ENCODE measurements around the gene FRMD5. TPM values are rescaled to one million over a fixed set of nuclear protein-coding genes. Genes with fewer than 3 reads are reported as not detected.
A peak's percentile ranks its signal among the peaks of the same experiment; 100 is the strongest.

The FRMD5 gene
- total and polyA plus RNA-seq, 2 experiments from 2014 or later: 5.9 to 10.1 TPM

- no peak overlapping the region for H3K4me3 Mint-ChIP-seq
- no peak overlapping the region for H2AFZ ChIP-seq
- ATAC-seq: peak; percentile 57; the same call in 2 of the 3 replicates
- H3K4me1 Mint-ChIP-seq: peaks cover 7% of the 10 kb centered on the region; the same call in 2 of the 3 replicates
- peak; percentile 59 for DNase-seq (ENCODE audit: low spot score)
- no peaks in the 10 kb centered on the region for H3K27me3 Mint-ChIP-seq (ENCODE audit: insufficient read depth, low read depth, poor library complexity)
- no peaks in the 10 kb centered on the region for H3K79me2 ChIP-seq (replicated peaks; ENCODE audit: insufficient read depth)
- H3K27ac ChIP-seq (ENCODE audit: low read depth): no peak overlapping the region
- H3K9me2 ChIP-seq (ENCODE audit: insufficient read depth): no peaks in the 10 kb centered on the region
- H4K20me1 ChIP-seq (replicated peaks; ENCODE audit: insufficient read depth): no peaks in the 10 kb centered on the region
- H3K4me2 ChIP-seq: no peak overlapping the region
- peaks cover 6% of the 10 kb centered on the region for H3K4me1 ChIP-seq (ENCODE audit: insufficient read depth)
- no peaks in the 10 kb centered on the region for H3F3A ChIP-seq (replicated peaks; ENCODE audit: low read depth)
- H3K36me3 Mint-ChIP-seq (ENCODE audit: low read depth): no peaks in the 10 kb centered on the region
- H3K36me3 ChIP-seq (ENCODE audit: insufficient read depth): no peaks in the 10 kb centered on the region
- no peaks in the 10 kb centered on the region for H3K27me3 ChIP-seq (ENCODE audit: insufficient read depth)
- no peaks in the 10 kb centered on the region for H3K9me3 Mint-ChIP-seq
- no peak overlapping the region for H3K27ac Mint-ChIP-seq
- TF ChIP-seq POLR2AphosphoS5 (IDR thresholded peaks at IDR 0.05; ENCODE audit: low read depth) (no peak), EZH2 (IDR thresholded peaks at IDR 0.05; ENCODE audit: low read depth, unreplicated experiment) (no peak), CTCF (conservative IDR thresholded peaks at IDR 0.05; ENCODE audit: low read depth in 2 of 2) (peak; percentile 69 to 78)
- H3K4me3 ChIP-seq: no peak overlapping the region
Measured at GRCh38 chr15:43939070-43939469, 256.0 kb downstream of the FRMD5 start.

GRCh38 chr15:43934480-43934879 lies 260.6 kb downstream of the FRMD5 start:
- Histone ChIP-seq H3K4me1 (ENCODE audit: insufficient read depth) (peaks cover 26% of the 10 kb centered on the region), H3K27me3 (ENCODE audit: insufficient read depth) (no peaks in the 10 kb centered on the region), H3F3A (replicated peaks; ENCODE audit: low read depth) (no peaks in the 10 kb centered on the region), H3K79me2 (replicated peaks; ENCODE audit: insufficient read depth) (no peaks in the 10 kb centered on the region), H4K20me1 (replicated peaks; ENCODE audit: insufficient read depth) (no peaks in the 10 kb centered on the region), H3K27ac (ENCODE audit: low read depth) (no peak overlapping the region), H3K36me3 (ENCODE audit: insufficient read depth) (no peaks in the 10 kb centered on the region), H3K4me3 (no peak overlapping the region), H2AFZ (no peak overlapping the region), H3K9me2 (ENCODE audit: insufficient read depth) (no peaks in the 10 kb centered on the region), H3K4me2 (no peak overlapping the region)
- DNase-seq (ENCODE audit: low spot score): no peak
- H3K27me3 Mint-ChIP-seq (ENCODE audit: insufficient read depth, low read depth, poor library complexity): peaks cover 6% of the 10 kb centered on the region
- H3K9me3 Mint-ChIP-seq: no peaks in the 10 kb centered on the region
- no peaks in the 10 kb centered on the region for H3K36me3 Mint-ChIP-seq (ENCODE audit: low read depth)
- ATAC-seq: no peak
- H3K27ac Mint-ChIP-seq: no peak overlapping the region
- H3K4me1 Mint-ChIP-seq: peaks cover 39% of the 10 kb centered on the region
- no peak overlapping the region for H3K4me3 Mint-ChIP-seq
- no peak for TF ChIP-seq NANOG (IDR thresholded peaks at IDR 0.05; ENCODE audit: borderline replicate concordance)
- TF ChIP-seq EZH2phosphoT487 (IDR thresholded peaks at IDR 0.05; ENCODE audit: unreplicated experiment): no peak
- TF ChIP-seq EZH2 (IDR thresholded peaks at IDR 0.05; ENCODE audit: low read depth, unreplicated experiment): no peak
- TF ChIP-seq REST (IDR thresholded peaks at IDR 0.05; ENCODE audit: unreplicated experiment): no peak
- TF ChIP-seq ZNF462 (CRISPR knock-in tag; IDR thresholded peaks at IDR 0.05): no peak
- no peak for TF ChIP-seq JUNB (IDR thresholded peaks at IDR 0.05; ENCODE audit: unreplicated experiment)
- no peak for TF ChIP-seq ZNF331 (CRISPR knock-in tag; IDR thresholded peaks at IDR 0.05; ENCODE audit: low read depth)
- no peak for TF ChIP-seq ETS1 (IDR thresholded peaks at IDR 0.05)

Measured in GM23338 (cell line).